Suppressor macrophage (primary cell): ENCODE results near the gene PRKCSH.

ENCODE experiments used
- DNase-seq, 4 experiments: peaks; one replicate each; pipeline ENCODE4 v3.0.0-alpha.2; 2020 to 2022
- total RNA-seq, 17 experiments: gene quantifications; one replicate each; lab custom pipeline; 2026; ENCODE audit warnings: mixed read lengths in 6 of 17, inconsistent platforms in 3 of 17; lab: John Stamatoyannopoulos, UW

The PRKCSH gene
- 42.8 to 162 (median 97.9) reads per million in 17 experiments for total RNA-seq

- DNase-seq: peak; percentile 99 to 100 (median 100)
Observed at GRCh38 chr19:11435057-11435832, at the start of gene PRKCSH, which contains the start of gene ODAD3. Gene PRKCSH, plus strand, starts transcription at chr19:11435635. Its CDS starts 483 bp downstream, at chr19:11436118. Gene ODAD3, minus strand, starts transcription at chr19:11435121. Its CDS starts 105 bp downstream, at chr19:11435016.

GRCh38 chr19:11387162-11388034 lies 48.0 kb upstream of the PRKCSH start:
- DNase-seq: peak; percentile 69 to 81 (median 72)

GRCh38 chr19:11390359-11390758 lies 45.1 kb upstream of the PRKCSH start:
- DNase-seq: no peak

- DNase-seq: no peak
Observed at GRCh38 chr19:11390933-11391680, 44.3 kb upstream of the PRKCSH start.

GRCh38 chr19:11397089-11397610 lies 38.3 kb upstream of the PRKCSH start:
- DNase-seq: no peak

- DNase-seq: no peak
Observed at GRCh38 chr19:11399667-11400066, 35.8 kb upstream of the PRKCSH start.

- DNase-seq: no peak
Observed at GRCh38 chr19:11400798-11401197, 34.6 kb upstream of the PRKCSH start.

GRCh38 chr19:11401808-11402543 lies 33.5 kb upstream of the PRKCSH start:
- DNase-seq: no peak

- DNase-seq: no peak
Observed at GRCh38 chr19:11404588-11405222, 30.7 kb upstream of the PRKCSH start.

GRCh38 chr19:11405846-11406643 lies 29.4 kb upstream of the PRKCSH start:
- DNase-seq: peak in 1 of 4 experiments; percentile 33

GRCh38 chr19:11406703-11407236 lies 28.7 kb upstream of the PRKCSH start:
- DNase-seq: peak; percentile 29 to 72 (median 67)

GRCh38 chr19:11408591-11408990 lies 26.8 kb upstream of the PRKCSH start:
- DNase-seq: no peak

- DNase-seq: no peak
Observed at GRCh38 chr19:11410682-11411081, 24.8 kb upstream of the PRKCSH start.

GRCh38 chr19:11414544-11414943 lies 20.9 kb upstream of the PRKCSH start:
- no peak for DNase-seq

GRCh38 chr19:11416346-11417052 lies 18.9 kb upstream of the PRKCSH start:
- DNase-seq: no peak

GRCh38 chr19:11418094-11418548 lies 17.3 kb upstream of the PRKCSH start:
- DNase-seq: no peak

GRCh38 chr19:11418549-11419506 lies 16.6 kb upstream of the PRKCSH start, which contains the start of gene RGL3:
Gene RGL3, minus strand, starts transcription at chr19:11419314. Its CDS starts 36 bp downstream, at chr19:11419278.
- peak; percentile 31 to 72 (median 55) for DNase-seq
